Measurements from ENCODE around the gene E2F1.
"Not testable (repeated sequence)": the region's sequence is repeated elsewhere in the genome, so short reads cannot be mapped to it uniquely, and the experiment has no call there.

E2F1 gene

DNA sequence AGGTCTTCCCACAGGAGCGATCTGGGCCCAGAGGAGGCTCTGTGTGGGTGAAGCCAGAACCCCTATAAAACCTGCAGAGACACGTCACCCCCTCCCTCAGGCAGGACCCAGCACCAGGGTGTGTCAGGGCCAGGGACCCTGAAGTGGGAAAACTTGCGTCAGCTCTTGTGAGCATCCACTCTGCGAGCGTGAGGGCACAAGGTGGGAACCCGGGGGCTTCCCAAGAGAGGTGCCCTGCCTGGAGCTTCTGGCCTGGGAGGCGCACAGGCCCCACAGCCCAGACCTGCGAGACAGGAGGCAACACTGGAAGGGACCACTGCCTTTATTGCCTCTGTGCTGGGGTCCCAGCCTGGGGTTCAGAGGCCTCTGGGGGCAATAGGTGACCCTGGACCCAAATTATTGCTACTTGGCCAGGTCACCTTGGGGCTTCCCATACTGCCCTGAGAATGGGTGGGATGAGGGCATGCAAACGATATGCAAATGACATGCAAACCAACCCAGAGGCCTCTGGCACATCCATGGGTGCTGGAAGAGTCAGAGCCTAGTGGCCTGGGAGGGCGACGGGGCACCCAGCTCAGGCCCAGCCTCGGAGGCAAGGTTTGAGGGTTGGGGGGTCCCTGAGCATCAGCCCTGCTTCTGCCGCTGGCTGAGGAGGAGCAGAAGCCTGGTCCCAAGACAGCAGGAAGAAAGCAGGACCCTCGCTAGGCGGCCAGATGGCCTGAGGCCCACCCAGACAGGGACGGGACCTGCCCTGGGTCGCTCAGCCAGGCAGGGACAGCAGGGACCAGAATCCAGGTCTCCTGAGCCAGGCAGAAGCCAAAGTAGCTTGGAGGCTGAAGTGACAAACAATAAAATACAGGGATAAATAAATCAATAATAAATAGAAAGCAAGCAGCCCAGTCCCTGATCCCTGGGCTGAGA is 29.1 kb downstream of the E2F1 start:
- DNase-seq, result no peak

DNA sequence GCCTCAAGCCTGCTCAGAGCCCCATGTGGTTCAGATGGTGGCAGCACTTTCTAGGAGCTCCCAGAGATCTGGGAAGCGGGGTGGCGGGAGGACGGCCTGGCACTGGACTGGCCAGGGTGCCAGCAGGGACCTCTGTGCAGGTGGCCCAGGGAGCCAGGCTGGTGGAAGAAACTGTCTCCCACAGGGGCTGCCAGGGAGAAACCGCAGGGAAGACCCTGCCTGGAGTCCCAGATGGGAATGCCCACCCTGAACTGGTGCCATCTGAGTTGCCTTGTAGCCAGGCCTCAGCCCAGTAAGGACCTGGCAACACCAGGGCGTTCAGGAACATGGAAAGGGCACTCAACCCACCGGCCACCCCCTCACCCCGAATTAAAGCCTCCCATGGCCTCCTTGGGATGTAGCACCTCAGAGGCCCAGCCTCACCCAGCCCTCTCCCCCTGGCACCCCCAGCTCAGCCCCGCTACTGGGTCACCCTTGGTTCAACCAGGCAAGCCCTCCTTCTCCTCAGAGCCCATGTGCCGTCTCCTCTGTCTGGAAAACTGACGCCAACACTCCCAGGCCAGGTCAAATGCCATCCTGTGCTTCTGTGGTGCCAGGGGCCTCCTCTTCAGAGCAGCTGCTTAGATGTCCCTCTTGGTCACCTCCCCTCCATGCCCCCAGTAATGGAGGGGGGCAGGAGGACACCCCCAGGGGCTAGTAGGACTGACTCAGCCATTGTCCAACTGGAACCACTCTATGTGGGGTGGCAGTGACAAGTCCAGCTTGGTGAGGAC is 30.0 kb downstream of the E2F1 start:
- DNase-seq, result no peak

DNA sequence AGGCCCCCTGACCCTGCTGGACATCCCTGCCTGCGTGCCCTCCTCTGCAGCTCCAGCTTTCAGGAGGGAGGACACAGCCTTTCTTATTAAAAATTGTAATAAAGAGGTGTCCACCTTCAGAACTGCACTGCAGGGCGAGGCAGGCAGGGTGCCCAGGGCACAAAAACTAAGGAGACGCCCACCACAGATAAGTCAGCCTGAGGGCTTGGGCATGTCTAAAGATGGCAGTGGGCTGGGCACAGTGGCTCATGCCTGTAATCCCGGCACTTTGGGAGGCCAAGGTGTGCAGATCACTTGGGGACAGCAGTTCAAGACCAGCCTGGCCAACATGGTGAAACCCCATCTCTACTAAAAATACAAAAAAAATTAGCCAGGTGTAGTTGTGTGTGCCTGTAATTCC is 31.0 kb downstream of the E2F1 start:
- DNase-seq, result no peak

DNA sequence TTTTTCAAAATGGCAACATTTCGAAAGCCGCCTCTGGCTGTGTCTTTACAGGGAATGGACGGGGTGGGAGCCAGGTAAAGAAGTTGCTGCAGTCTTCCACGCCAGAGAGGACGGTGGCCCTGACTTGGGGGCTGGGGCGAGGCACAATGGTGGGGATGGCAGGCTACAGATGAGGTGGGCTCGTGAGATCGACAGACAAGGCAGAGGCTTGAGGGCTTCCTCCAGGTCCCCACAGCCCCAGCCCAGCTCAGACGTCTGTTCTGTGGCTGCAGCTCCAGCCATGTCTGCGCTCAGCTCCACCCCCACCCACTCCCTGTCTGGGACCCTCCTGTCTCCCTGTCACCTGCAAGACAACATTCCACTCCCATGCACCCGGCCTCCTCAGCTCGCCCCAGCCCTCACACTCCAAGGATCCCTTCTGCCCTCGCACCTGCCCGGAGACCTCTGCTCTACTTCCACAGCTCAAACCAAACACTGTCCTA is 31.5 kb downstream of the E2F1 start:
- no peak for DNase-seq

DNA sequence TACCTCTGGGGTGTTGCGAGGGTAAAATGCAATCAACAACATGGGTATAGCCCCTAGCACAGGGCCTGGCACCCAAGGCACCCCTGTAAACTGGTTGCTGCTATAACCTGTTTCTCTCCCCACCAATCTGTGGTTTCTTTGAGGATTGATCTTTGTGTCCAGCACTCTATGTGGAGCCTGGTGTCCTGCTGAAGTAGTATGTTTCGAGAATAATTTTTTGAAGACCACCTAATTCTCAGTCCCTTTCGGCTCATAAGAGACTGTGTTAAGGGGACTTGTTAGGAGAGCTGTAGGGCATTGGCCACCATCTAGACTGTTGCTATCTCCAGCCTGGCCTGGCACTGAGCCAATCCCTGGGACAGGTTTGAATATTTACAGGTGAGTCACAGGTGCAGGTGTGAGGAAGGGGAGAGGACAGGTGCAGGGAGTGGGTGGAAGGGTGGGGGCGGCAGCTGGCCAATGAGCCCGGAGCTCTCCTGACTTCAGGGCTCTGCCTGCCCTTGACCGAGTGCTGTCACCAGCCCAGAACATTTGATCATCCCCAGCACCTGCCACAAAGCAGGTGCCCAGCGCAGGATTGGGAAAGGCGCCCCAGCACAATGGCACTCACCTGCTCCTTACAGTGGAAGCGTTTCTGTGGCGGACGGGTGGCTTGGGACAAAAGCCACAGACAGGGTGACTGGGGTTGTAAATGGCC is 32.1 kb downstream of the E2F1 start:
- no peak for DNase-seq

DNA sequence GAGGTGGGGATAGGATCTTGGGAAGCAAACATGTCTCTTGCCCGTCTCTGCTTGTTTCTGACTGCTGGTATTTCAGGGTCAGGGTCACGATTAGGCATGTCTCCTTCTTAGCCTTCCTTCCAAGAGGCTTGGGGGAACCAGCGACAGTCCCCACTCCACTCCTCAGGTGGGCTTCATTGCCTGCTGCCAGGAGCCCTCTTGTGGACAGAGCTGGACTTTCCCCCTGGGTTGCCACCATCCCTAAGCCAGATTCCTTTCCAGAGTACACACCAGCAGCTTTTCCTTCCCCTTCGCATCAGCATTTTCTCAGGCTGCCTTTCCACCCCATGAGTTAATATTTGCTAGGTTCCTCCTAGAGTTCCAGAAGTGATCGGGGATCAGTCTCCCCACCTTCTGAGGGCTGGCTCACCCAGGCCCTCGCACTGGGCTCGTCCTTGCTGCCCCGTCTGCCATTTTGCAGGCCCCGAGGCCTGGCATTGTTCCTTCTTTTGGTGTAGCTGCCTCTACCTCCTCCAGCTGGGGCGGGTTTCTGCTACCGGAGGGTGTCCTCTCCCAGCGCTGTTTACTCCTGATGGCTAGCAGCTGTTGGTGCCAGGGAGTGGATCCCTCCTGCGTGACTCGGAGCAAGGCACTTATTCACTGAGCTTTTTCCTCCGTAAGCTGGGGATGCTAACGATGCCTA is 32.8 kb downstream of the E2F1 start:
- no peak for DNase-seq

DNA sequence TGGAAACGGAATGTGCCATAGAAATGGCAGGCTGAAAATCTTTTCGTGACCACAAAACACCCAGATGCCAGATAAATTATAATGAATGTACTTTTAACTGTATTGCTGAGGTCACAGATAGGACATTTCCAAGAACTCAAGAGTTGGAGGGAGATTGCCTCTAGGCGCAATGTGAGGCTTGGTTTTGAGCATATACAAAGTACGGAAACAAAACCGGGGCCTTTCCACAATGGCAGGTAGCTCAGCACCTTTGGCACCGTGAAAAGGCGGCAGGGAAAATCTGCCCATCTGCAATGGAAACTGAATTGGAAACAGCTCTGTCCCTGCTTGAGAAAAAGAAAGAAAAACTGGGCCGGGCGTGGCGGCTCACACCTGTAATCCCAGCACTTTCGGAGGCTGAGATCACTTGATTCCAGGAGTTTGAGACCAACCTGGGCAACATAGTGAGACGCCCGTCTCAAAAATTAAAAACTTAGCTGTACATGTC is 34.6 kb downstream of the E2F1 start:
- DNase-seq, result no peak

DNA sequence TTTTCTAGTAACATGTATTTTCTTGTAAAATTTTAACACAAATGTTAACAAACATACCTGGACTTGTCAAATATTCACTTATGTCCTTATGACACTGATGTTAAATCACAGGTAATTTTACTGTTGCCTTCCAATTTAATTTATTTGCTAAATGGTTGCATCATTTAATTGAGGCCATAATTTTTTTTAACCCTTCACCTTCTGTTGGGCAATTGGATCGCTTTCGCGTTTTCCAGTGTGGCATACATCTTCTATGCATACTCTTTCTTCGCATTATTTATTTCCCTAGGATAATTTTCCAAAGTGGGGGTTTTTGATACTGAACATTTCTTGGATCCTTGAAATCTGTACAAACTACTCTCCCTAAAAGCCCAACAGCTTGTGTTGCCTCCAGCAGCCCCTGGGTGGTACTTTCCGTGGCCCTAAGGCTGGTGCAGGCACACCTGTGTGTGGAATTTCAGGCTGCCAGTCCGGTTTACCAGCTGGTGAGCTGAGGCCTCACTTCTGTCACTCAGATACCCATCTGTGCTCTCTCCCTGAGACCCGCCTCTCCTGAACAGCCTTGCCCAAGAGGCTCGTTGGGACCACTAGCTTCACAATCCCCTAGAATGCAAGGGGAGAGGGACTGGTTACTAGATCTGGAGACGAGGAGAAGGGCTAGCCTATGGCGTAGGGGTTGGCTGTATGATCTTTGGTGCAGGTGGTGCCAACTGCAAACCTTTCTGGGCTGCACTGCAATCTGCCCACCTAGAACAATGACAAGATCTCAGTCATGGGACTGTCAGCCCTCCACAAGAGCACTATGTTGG is 35.2 kb downstream of the E2F1 start:
- no peak for DNase-seq

DNA sequence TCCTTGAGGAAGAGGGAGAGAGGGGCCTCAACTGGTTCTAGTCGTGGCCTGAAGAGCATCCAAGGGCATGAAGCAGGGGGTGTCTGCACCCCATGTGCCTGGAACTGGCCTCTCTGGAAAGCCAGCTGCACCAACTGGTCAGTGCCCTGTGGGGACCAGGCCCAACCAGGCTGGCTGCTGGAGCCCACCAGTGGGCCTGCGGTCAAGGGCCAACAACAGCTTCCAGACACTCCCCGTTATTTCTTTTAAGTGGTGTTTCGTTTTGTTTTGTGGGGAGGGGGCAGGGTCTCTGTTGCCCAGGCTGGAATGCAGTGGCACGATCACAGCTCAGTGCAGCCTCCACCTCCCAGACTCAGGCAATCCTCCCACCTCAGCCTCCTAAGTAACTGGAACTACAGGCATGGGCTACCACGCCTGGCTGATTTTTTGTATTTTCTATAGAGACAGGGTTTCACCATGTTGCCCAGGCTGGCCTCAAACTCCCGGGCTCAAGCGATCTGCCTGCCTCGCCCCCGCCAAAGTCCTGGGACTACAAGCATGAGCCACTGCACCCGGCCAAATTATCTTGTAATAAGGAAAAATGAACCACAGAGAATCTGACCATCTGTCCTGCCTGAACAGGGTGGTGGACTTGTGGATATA is 36.0 kb downstream of the E2F1 start:
- no peak for DNase-seq

DNA sequence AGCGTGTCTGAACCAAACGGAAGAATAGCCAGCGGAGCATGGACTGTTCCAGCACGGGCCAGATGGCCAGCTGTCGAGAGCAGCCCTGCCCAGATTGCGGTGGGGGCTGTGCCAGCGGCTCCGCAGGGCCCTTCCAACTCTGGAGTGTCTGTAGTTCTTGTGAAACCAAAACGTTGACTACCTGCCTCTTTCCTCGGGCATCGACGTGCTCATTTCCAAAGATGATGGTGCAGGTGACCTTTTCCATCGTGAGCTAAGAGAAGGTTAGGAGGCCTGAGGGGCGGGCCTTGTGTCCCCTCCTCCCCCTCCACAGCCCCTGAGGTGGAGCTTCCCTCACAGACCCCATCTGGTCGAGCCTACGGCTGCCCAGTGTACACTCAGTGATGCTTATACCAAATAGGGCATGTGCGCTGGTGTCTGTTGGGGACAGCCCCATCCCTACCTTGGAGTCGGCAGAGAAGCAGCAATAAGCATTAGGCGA is 36.9 kb downstream of the E2F1 start:
- no peak for DNase-seq

DNA sequence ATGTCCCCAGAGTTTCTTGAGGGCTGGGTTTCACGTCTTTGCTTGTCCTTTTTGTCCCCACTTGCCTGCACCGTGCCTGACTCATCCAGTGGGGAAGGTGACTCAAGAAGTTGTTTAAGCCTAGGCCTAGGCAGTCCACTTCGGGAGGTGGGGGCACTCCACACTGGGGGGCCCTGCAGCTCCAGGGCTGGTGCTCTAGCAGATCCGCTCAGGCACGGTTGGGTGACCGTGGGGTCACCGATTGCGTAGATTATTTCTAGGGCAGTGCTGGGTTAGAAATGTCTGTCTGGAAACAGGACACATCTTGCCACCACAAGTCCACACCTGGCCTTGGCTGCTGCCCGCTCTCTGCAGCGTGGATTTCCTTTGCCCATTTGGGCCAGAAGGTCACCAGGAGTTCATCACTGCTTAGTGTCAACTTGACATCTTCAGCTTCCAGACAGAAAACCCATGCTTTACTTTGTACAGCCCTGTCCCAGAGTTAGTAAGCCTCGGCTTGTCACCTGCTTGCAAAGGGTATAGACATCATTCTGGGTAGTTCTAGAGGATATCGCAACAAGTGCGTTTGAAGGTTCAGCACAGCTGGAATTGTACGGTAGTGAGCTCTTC is 37.7 kb downstream of the E2F1 start:
- no peak for DNase-seq

DNA sequence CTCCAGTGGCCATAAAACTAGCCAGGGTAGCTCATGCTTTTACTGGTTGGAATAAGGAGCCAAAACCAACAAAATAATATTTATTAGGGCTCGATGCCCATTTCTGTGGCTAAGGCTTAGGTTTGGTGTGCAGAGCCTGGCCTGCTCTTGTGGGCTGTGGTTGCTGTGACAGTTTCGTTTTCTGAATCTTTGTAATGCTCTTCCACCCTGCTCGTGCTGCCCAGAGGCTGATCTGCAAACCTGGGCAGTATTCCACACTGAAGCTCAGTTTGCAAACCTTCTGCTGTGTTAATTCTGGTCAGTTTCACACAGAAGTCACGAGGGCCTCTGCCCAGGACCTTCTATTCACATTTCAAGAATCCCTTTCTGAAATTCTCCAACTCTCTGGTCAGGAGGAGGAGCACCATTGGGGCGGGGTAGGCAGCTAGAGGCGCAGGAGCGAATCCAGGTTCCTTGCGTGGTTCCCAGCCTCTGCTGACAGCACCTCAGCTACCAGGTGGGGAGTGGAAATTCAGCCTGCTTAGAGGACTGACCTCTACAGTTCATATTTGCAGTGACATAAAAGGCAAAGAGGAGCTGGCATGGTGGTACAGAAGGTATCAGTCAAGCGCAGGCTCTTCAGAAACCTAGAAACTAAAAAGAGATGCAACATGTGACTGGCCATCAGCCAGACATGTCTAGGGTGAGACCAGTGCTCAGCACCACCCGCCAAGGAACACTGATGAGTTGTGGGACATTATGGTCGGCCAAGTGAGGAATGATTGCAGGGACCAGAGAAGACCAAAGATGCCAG is 38.4 kb downstream of the E2F1 start:
- DNase-seq, result no peak

DNA sequence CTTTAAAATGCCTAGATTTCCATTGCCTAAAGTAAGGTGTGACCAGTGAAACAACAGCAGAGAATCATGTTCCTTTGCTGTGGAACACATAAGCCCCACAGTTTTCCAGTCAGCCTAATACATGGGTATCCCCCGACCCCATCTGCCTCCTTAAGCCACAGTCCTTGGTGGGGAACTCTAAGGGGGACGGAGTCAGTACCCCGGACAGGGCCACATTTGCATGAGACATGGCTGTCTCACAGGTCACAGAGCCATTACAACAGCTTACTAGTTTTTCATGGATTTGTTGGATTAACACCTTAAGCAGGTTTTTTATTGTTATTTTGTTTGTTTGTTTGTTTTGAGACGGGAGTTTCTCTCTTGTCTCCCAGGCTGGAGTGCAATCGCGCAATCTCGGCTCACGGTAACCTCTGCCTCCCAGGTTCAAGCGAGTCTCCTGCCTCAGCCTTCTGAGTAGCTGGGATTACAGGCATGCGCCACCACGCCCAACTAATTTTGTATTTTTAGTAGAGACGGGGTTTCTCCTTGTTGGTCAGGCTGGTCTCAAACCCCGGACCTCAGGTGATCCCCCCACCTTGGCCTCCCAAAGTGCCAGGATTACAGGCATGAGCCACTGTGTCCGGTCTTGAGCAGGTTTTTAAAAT is 39.1 kb downstream of the E2F1 start:
- DNase-seq, result not testable (repeated sequence)

DNA sequence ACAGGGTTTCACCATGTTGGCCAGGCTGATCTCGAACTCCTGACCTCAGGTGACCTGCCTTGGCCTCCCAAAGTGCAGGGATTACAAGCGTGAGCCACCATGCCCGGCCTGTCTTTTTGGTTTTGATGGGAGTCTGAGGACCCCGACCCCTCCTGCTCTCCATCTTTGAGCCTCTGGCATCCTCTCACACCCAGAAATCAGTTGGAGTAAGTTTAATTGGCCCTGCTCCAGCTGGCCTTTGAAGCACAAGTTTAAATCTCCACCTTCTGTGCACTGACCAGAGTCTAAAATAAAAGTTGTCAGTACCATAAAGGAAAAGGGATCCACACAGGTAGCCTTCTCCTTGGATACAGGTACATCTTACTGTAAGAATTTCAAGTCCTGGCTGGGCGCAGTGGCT is 40.0 kb downstream of the E2F1 start:
- DNase-seq, result no peak

DNA sequence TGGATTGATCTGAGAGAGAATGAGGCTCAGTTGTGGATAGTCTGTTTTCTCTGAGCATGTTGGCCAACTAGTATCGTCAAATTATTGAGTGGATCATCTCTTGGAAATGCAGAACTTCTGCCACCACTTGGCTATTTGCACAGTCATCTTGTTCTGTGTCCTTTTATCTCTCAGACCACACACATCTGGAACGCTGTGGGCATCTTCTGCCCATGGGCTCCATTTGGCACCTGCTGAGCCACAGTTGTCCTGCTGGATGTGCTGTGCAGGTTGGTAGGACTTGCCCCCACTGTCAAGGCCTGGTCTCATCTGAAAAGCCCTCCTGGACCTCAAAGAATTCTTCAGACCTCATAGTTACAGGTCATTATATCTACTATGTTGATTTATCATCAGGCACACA is 40.8 kb downstream of the E2F1 start:
- no peak for DNase-seq

DNA sequence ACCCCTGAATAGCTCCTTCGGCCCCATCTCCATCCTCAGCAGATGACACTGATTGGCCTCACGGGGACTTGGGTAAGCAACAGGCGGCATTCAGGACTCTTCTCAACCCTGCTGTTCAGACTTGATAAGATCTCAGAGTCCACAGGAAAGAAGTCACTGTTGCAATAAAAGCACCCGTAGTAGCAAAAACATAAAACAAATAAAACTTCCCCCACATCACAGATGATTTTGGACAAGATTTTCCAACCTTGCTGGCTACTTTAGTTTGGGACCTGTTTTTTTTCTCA is 41.2 kb downstream of the E2F1 start:
- no peak for DNase-seq

DNA sequence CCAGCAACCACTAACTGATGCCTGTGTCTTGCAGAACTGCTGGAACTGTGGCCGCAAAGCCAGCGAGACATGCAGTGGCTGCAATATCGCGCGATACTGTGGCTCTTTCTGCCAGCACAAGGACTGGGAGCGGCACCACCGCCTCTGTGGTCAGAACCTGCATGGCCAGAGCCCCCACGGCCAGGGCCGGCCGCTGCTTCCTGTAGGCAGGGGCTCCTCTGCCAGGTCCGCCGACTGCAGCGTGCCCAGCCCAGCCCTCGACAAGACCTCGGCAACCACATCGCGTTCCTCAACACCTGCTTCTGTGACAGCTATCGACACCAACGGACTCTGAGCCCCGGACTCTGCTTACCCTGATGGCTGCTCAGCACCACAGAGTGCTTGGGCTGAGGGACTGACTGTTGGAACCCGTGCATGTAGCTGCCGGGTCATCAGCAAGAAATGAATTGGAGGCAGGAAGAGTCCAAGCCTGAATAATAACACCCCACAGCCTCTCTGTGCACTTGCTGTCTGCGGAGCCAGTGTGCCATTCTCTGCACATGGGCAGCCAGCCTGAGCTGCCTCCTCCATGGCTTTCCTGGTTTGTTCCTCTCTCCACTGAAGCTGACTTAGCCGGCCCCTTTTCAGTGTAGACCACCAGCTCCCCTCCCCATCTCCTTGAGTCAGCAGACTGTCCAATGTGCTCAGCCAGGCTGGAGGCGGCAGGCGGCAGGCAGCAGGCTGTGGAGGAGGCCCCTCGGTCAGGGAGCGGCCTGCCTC is 41.7 kb downstream of the E2F1 start:
- no peak for DNase-seq

DNA sequence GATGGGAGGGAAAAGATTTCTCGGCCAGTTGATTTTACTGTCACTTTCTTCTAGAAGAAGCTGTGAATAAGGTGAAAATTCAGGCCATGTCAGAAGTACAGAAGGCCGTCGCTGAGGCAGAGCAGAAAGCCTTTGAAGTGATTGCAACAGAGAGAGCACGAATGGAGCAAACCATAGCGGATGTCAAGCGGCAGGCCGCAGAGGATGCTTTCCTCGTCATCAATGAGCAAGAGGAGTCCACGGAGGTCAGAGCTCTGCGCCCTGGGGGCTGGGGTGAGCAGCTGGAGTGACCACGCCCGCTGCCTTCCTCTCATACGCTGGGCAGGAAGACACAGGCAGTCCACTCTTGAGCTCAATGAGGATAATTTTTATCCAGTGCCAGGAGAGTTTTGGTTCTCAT is 45.9 kb downstream of the E2F1 start:
- no peak for DNase-seq

DNA sequence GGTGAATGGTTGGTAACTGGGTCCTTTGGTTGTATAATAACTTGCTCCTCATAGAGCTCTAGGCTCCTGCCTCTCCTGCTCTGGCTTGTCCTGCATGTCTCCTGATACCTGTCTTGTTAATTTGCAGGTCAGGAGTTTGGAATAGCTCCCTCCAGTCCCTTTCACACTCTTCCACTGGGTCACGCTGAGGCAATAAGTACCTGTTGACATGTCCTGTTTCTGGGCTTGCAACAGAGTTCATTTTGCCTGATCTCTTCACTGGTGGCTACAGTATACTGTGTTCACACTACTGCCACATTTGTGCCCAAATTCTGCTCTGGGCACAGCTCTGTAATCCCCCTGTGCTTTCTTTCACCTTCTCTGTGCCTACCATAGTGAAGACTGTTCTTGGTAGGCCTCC is 49.4 kb downstream of the E2F1 start:
- no peak for DNase-seq

Measured in activated CD4-positive, alpha-beta T cell treated with anti-CD3 and anti-CD28 coated beads for 1 hour (primary cell).